ENCODE data around the gene KCMF1.
A peak's percentile ranks its signal among the peaks of the same experiment; 100 is the strongest.

GRCh38 chr2:84970868-84971509 is at the start of gene KCMF1:
- no peak for TF ChIP-seq CBFB (IDR thresholded peaks at IDR 0.05; ENCODE audit: low read depth)
- TF ChIP-seq GABPA (IDR thresholded peaks at IDR 0.05; ENCODE audit: low read depth) = no peak
- no peak for TF ChIP-seq ETV6 (conservative IDR thresholded peaks at IDR 0.05 in 1 of 2, IDR thresholded peaks at IDR 0.05 in 1 of 2; ENCODE audit: borderline replicate concordance in 1 of 2, low read depth in 1 of 2)
- TF ChIP-seq YY1 (IDR thresholded peaks at IDR 0.05; ENCODE audit: low read depth, low read length) = no peak
- no peak for TF ChIP-seq ATF2 (IDR thresholded peaks at IDR 0.05; ENCODE audit: low read length)
- TF ChIP-seq POLR2AphosphoS5 (IDR thresholded peaks at IDR 0.05; ENCODE audit: low read length) = no peak
- peak in 1 of 2 experiments; percentile 69; a peak in 1 of 3 replicates for TF ChIP-seq EGR1 (IDR thresholded peaks at IDR 0.05; ENCODE audit: borderline replicate concordance in 1 of 2, low read depth in 2 of 2, low read length in 2 of 2)
- peak; percentile 61 for TF ChIP-seq POLR2A (IDR thresholded peaks at IDR 0.05; ENCODE audit: low read depth, low read length)
- no peak for TF ChIP-seq MAX (IDR thresholded peaks at IDR 0.05; ENCODE audit: low read depth, low read length)
- no peak for TF ChIP-seq MEF2A (IDR thresholded peaks at IDR 0.05; ENCODE audit: insufficient read depth, low read depth, low read length)
- TF ChIP-seq CTCF (IDR thresholded peaks at IDR 0.05 in 2 of 3, conservative IDR thresholded peaks at IDR 0.05 in 1 of 3; ENCODE audit: control insufficient read depth in 2 of 3, extremely low read depth in 1 of 3, insufficient read depth in 1 of 3, low read depth in 3 of 3, low read length in 3 of 3) = no peak
- TF ChIP-seq PKNOX1 (IDR thresholded peaks at IDR 0.05) = no peak
- no peak for TF ChIP-seq CHD2 (IDR thresholded peaks at IDR 0.05; ENCODE audit: borderline replicate concordance, low read depth, low read length)
